ENCODE results near the gene RALGPS2.

RALGPS2 gene

DNA sequence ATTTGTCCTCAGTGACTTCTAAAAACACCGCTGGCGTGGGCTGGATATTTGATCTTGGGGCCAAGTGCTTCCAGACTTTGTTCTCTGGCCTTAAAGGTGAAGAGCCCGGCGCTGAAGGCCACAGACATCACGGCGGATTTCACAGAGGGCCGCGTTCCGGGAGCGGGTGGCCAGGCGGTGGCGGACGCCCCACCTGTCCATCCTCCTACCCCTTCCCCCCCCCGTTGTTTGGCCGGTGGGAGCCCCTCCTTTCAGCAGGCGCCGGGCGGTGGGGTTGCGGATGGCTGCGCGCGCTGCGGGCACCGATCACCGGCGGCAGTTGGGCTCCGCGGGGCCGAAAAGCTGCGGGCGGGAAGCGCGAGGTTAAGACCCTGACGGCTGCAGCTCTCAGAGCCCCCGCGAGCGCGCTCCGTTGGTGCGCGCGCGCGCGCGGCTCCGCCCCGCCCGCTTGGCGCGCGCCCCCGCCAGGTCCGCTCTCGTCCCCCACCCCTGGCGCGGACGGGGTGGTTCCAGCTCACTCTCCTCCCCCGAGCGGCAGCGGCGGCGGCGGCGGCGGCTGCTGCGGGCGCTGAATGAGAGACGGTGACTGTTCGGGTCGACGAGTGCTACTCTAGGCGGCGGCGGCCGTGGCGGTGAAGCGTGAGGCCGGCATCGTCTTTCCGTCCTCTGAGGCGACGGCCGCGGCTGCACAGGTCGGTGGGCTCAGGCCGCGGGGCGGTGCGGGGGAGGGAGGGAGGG is at the start of gene RALGPS2:
TSS of gene RALGPS2 (plus strand) at position 517 of the 738 bp plus-strand sequence. CDS start 51,521 bp downstream, outside the sequence.
- peak within 1 kb of the TSS; percentile 83 for H3K27ac ChIP-seq (ENCODE audit: low read depth, low read length)
- no peaks in the 10 kb centered on the region for H3K27me3 ChIP-seq (ENCODE audit: control insufficient read depth in 1 of 2, insufficient read depth in 2 of 2, low read length in 2 of 2)

DNA sequence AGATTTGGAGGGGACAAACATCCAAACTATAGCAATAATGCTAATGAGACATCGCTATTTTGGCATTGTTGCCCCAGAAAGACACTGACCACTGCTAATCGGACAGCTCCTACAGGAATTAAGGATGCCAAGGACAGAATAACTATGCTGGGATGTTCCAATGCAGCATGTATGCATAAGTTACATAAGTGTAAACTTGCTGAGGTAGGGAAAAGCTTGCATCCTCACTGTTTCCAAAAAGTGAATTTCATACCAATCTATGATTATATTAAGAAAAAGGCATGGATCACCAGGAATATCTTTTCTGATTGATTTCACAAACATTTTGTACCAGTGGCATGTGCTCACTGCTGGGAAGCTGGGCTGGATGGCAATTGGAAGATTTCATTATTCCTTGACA is 45.8 kb upstream of the RALGPS2 start:
- Histone ChIP-seq H3K36me3 (ENCODE audit: control insufficient read depth in 1 of 2, insufficient read depth in 2 of 2, low read length in 2 of 2) (no peaks in the 10 kb centered on the region), H3K27ac (ENCODE audit: low read depth, low read length) (no peak overlapping the region), H3K4me1 (ENCODE audit: control insufficient read depth in 1 of 2, insufficient read depth in 2 of 2, low read length in 2 of 2) (no peaks in the 10 kb centered on the region), H3K4me3 (ENCODE audit: low read depth in 1 of 2, low read length in 2 of 2) (no peak overlapping the region), H3K9me3 (ENCODE audit: control insufficient read depth in 1 of 2, low read length in 2 of 2) (no peaks in the 10 kb centered on the region), H3K9ac (ENCODE audit: low read depth in 1 of 2, low read length in 2 of 2) (no peak overlapping the region), H3K27me3 (ENCODE audit: control insufficient read depth in 1 of 2, insufficient read depth in 2 of 2, low read length in 2 of 2) (no peaks in the 10 kb centered on the region)

More for the DNA sequence above, at the start of gene RALGPS2:
- Histone ChIP-seq H3K4me3 (ENCODE audit: low read depth in 1 of 2, low read length in 2 of 2) (peak within 1 kb of the TSS; percentile 82 to 87), H3K4me1 (ENCODE audit: control insufficient read depth in 1 of 2, insufficient read depth in 2 of 2, low read length in 2 of 2) (peaks cover 9 to 14% of the 10 kb centered on the region in 2 donors), H3K9me3 (ENCODE audit: control insufficient read depth in 1 of 2, low read length in 2 of 2) (no peaks in the 10 kb centered on the region), H3K9ac (ENCODE audit: low read depth in 1 of 2, low read length in 2 of 2) (peak within 1 kb of the TSS; percentile 74 to 76), H3K36me3 (ENCODE audit: control insufficient read depth in 1 of 2, insufficient read depth in 2 of 2, low read length in 2 of 2) (no peaks in the 10 kb centered on the region)

- Histone ChIP-seq H3K9ac (ENCODE audit: low read depth in 1 of 2, low read length in 2 of 2) (no peak overlapping the region), H3K4me3 (ENCODE audit: low read depth in 1 of 2, low read length in 2 of 2) (no peak overlapping the region), H3K36me3 (ENCODE audit: control insufficient read depth in 1 of 2, insufficient read depth in 2 of 2, low read length in 2 of 2) (no peaks in the 10 kb centered on the region), H3K27me3 (ENCODE audit: control insufficient read depth in 1 of 2, insufficient read depth in 2 of 2, low read length in 2 of 2) (no peaks in the 10 kb centered on the region), H3K9me3 (ENCODE audit: control insufficient read depth in 1 of 2, low read length in 2 of 2) (no peaks in the 10 kb centered on the region), H3K4me1 (ENCODE audit: control insufficient read depth in 1 of 2, insufficient read depth in 2 of 2, low read length in 2 of 2) (no peaks in the 10 kb centered on the region), H3K27ac (ENCODE audit: low read depth, low read length) (no peak overlapping the region)
Measured at GRCh38 chr1:178682429-178682828, 42.6 kb upstream of the RALGPS2 start.

- Histone ChIP-seq H3K36me3 (ENCODE audit: control insufficient read depth in 1 of 2, insufficient read depth in 2 of 2, low read length in 2 of 2) (no peaks in the 10 kb centered on the region), H3K4me3 (ENCODE audit: low read depth in 1 of 2, low read length in 2 of 2) (no peak overlapping the region), H3K27me3 (ENCODE audit: control insufficient read depth in 1 of 2, insufficient read depth in 2 of 2, low read length in 2 of 2) (no peaks in the 10 kb centered on the region), H3K4me1 (ENCODE audit: control insufficient read depth in 1 of 2, insufficient read depth in 2 of 2, low read length in 2 of 2) (no peaks in the 10 kb centered on the region), H3K27ac (ENCODE audit: low read depth, low read length) (no peak overlapping the region), H3K9ac (ENCODE audit: low read depth in 1 of 2, low read length in 2 of 2) (no peak overlapping the region), H3K9me3 (ENCODE audit: control insufficient read depth in 1 of 2, low read length in 2 of 2) (no peaks in the 10 kb centered on the region)
Measured at GRCh38 chr1:178682886-178683285, 42.2 kb upstream of the RALGPS2 start.

DNA sequence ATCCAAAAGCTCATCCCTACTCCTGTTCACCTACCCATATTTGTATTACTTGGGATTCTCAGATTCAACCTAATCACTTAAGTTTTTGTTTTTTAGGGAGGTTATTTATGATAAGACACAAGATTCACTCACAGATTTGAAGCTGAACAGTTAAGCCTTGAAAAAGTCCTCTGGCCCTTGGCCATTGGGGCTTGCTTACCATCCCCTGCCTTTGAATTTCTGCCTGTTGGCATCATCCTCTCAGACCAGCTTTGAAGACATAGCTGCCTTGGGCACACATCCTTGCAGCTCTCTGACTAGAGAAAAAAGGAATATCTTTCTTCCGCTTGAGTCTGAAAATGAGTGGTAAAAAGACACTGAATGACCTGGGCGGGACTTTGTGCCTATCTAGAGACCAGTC is 41.8 kb upstream of the RALGPS2 start:
- Histone ChIP-seq H3K36me3 (ENCODE audit: control insufficient read depth in 1 of 2, insufficient read depth in 2 of 2, low read length in 2 of 2) (no peaks in the 10 kb centered on the region), H3K4me3 (ENCODE audit: low read depth in 1 of 2, low read length in 2 of 2) (no peak overlapping the region), H3K9me3 (ENCODE audit: control insufficient read depth in 1 of 2, low read length in 2 of 2) (no peaks in the 10 kb centered on the region), H3K4me1 (ENCODE audit: control insufficient read depth in 1 of 2, insufficient read depth in 2 of 2, low read length in 2 of 2) (no peaks in the 10 kb centered on the region), H3K27me3 (ENCODE audit: control insufficient read depth in 1 of 2, insufficient read depth in 2 of 2, low read length in 2 of 2) (no peaks in the 10 kb centered on the region), H3K9ac (ENCODE audit: low read depth in 1 of 2, low read length in 2 of 2) (no peak overlapping the region), H3K27ac (ENCODE audit: low read depth, low read length) (no peak overlapping the region)

GRCh38 chr1:178684111-178684510 is 40.9 kb upstream of the RALGPS2 start:
- no peak overlapping the region for H3K4me3 ChIP-seq (ENCODE audit: low read depth in 1 of 2, low read length in 2 of 2)
- H3K27ac ChIP-seq (ENCODE audit: low read depth, low read length): no peak overlapping the region
- no peak overlapping the region for H3K9ac ChIP-seq (ENCODE audit: low read depth in 1 of 2, low read length in 2 of 2)
- H3K27me3 ChIP-seq (ENCODE audit: control insufficient read depth in 1 of 2, insufficient read depth in 2 of 2, low read length in 2 of 2): no peaks in the 10 kb centered on the region
- H3K9me3 ChIP-seq (ENCODE audit: control insufficient read depth in 1 of 2, low read length in 2 of 2): no peaks in the 10 kb centered on the region
- no peaks in the 10 kb centered on the region for H3K36me3 ChIP-seq (ENCODE audit: control insufficient read depth in 1 of 2, insufficient read depth in 2 of 2, low read length in 2 of 2)
- H3K4me1 ChIP-seq (ENCODE audit: control insufficient read depth in 1 of 2, insufficient read depth in 2 of 2, low read length in 2 of 2): no peaks in the 10 kb centered on the region

DNA sequence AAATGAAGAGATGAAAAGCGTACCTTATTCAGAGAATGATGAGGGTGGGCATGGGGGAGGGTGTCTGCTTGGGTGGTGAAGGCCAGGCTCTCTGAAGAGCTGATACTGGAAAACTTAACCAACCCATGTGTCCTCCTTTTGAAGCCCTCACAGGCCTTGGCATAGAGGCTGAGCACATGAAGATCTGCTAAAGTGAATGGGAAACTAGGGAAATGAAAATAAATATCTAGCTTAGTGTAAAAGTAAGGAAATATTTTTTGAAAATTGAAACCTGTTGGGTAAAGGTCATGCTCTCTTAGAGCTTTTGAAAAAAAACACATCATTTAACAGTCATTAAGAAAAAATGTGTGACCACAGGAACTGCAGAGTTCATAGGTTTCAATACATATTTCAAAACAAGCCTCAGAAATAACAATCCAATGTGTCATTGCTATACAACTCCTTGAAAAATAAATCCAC is 40.5 kb upstream of the RALGPS2 start:
- Histone ChIP-seq H3K4me3 (ENCODE audit: low read depth in 1 of 2, low read length in 2 of 2) (no peak overlapping the region), H3K27ac (ENCODE audit: low read depth, low read length) (no peak overlapping the region), H3K9ac (ENCODE audit: low read depth in 1 of 2, low read length in 2 of 2) (no peak overlapping the region), H3K9me3 (ENCODE audit: control insufficient read depth in 1 of 2, low read length in 2 of 2) (no peaks in the 10 kb centered on the region), H3K27me3 (ENCODE audit: control insufficient read depth in 1 of 2, insufficient read depth in 2 of 2, low read length in 2 of 2) (no peaks in the 10 kb centered on the region), H3K4me1 (ENCODE audit: control insufficient read depth in 1 of 2, insufficient read depth in 2 of 2, low read length in 2 of 2) (no peaks in the 10 kb centered on the region), H3K36me3 (ENCODE audit: control insufficient read depth in 1 of 2, insufficient read depth in 2 of 2, low read length in 2 of 2) (no peaks in the 10 kb centered on the region)

DNA sequence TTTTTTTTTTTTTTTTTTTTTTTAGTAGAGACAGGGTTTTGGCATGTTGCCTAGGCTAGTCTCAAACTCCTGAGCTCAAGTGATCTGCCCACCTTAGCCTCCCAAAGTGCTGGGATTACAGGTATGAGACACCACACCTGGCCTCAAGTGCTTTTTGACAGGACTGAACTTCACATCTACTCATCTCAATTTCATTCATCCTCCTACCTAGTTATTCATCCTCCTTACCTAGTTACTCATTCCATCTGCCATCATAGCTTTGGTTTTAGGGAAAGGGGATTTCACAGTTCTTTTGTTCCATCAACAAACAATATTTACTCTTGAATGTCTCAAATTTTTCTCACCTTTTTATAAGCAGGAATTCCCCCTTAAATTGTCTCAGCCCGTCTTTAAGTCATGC is 38.6 kb upstream of the RALGPS2 start:
- Histone ChIP-seq H3K9ac (ENCODE audit: low read depth in 1 of 2, low read length in 2 of 2) (no peak overlapping the region), H3K27me3 (ENCODE audit: control insufficient read depth in 1 of 2, insufficient read depth in 2 of 2, low read length in 2 of 2) (no peaks in the 10 kb centered on the region), H3K9me3 (ENCODE audit: control insufficient read depth in 1 of 2, low read length in 2 of 2) (no peaks in the 10 kb centered on the region), H3K27ac (ENCODE audit: low read depth, low read length) (no peak overlapping the region), H3K36me3 (ENCODE audit: control insufficient read depth in 1 of 2, insufficient read depth in 2 of 2, low read length in 2 of 2) (no peaks in the 10 kb centered on the region), H3K4me3 (ENCODE audit: low read depth in 1 of 2, low read length in 2 of 2) (no peak overlapping the region), H3K4me1 (ENCODE audit: control insufficient read depth in 1 of 2, insufficient read depth in 2 of 2, low read length in 2 of 2) (no peaks in the 10 kb centered on the region)

GRCh38 chr1:178688244-178688643 is 36.8 kb upstream of the RALGPS2 start:
- H3K36me3 ChIP-seq (ENCODE audit: control insufficient read depth in 1 of 2, insufficient read depth in 2 of 2, low read length in 2 of 2): no peaks in the 10 kb centered on the region
- H3K27ac ChIP-seq (ENCODE audit: low read depth, low read length): no peak overlapping the region
- H3K4me3 ChIP-seq (ENCODE audit: low read depth in 1 of 2, low read length in 2 of 2): no peak overlapping the region
- no peaks in the 10 kb centered on the region for H3K4me1 ChIP-seq (ENCODE audit: control insufficient read depth in 1 of 2, insufficient read depth in 2 of 2, low read length in 2 of 2)
- H3K9ac ChIP-seq (ENCODE audit: low read depth in 1 of 2, low read length in 2 of 2): no peak overlapping the region
- no peaks in the 10 kb centered on the region for H3K9me3 ChIP-seq (ENCODE audit: control insufficient read depth in 1 of 2, low read length in 2 of 2)
- no peaks in the 10 kb centered on the region for H3K27me3 ChIP-seq (ENCODE audit: control insufficient read depth in 1 of 2, insufficient read depth in 2 of 2, low read length in 2 of 2)

- no peak overlapping the region for H3K4me3 ChIP-seq (ENCODE audit: low read depth in 1 of 2, low read length in 2 of 2)
- H3K36me3 ChIP-seq (ENCODE audit: control insufficient read depth in 1 of 2, insufficient read depth in 2 of 2, low read length in 2 of 2): no peaks in the 10 kb centered on the region
- H3K27me3 ChIP-seq (ENCODE audit: control insufficient read depth in 1 of 2, insufficient read depth in 2 of 2, low read length in 2 of 2): no peaks in the 10 kb centered on the region
- no peaks in the 10 kb centered on the region for H3K9me3 ChIP-seq (ENCODE audit: control insufficient read depth in 1 of 2, low read length in 2 of 2)
- no peak overlapping the region for H3K9ac ChIP-seq (ENCODE audit: low read depth in 1 of 2, low read length in 2 of 2)
- no peak overlapping the region for H3K27ac ChIP-seq (ENCODE audit: low read depth, low read length)
- no peaks in the 10 kb centered on the region for H3K4me1 ChIP-seq (ENCODE audit: control insufficient read depth in 1 of 2, insufficient read depth in 2 of 2, low read length in 2 of 2)
Measured at GRCh38 chr1:178689769-178690168, 35.3 kb upstream of the RALGPS2 start.

All from duodenal mucosa (tissue), 2 donors.